Measurements from ENCODE around the gene CCNI. TPM values are rescaled to one million over a fixed set of nuclear protein-coding genes. Genes with fewer than 3 reads are reported as not detected.

Gene CCNI
- total and polyA plus RNA-seq, 2 of the 13 experiments (the other 11 are each of a cell fraction or from before 2014, with no cell fraction given), result 43.5 to 122 TPM

DNA sequence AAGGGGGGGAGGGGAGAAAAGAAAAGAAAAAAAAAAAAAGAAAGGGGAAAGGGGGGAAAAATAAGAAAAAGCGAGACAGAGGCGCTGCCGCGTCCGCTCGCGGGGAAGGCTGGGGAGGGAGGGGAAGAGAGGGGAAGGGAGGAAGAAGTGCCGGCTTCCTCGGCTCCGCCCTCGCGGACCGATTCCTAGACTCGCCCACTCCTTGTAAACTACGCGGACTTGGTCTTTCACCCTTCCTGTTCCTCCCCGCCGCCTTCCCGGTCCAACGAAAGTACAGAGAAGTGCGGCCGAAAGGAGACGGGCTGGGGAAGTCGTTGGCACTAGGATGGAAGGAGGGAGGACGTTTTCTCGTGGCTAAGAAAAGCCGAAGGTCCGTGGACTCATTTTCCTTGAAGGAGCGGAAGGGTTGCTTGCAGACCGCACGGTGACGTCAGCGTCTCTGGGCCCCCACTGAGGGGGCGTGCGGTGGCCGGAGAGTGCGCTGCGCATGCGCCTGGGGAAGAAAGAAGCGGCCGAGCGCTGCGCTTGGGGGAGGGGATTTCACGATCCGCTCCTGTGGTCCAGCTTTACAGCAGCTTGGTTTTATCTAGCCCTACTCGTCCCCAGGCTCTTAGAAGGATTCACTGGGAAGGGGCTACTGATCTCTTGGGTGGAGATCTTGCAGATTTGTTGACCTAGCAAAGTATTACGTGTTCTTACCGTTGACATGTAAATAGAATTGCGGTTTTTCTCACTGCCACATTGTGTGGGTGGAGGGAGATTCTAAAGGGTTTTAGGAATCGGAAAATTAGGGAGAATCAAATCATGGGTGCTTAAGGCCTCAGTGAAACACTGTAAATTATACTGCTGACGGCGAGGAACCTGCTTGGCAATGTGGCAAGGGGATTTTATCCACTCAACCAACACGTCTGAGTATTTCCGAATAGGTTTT, at the start of gene CCNI (continued):
- TF ChIP-seq GABPA (IDR thresholded peaks at IDR 0.05; ENCODE audit: low read depth, low read length) (no peak), GABPA (CRISPR knock-in tag; IDR thresholded peaks at IDR 0.05; ENCODE audit: low read depth) (peak; percentile 79), ZNF225 (CRISPR knock-in tag; IDR thresholded peaks at IDR 0.05) (peak; percentile 56; the same call in 1 of the 2 replicates), PHF21A (CRISPR knock-in tag; IDR thresholded peaks at IDR 0.05) (peak; percentile 80; the same call in 1 of the 2 replicates), JUND (CRISPR knock-in tag; IDR thresholded peaks at IDR 0.05) (peak; percentile 97), KMT2A (CRISPR knock-in tag; IDR thresholded peaks at IDR 0.05) (peak; percentile 88), ZNF530 (CRISPR knock-in tag; IDR thresholded peaks at IDR 0.05; ENCODE audit: low read depth) (no peak), MNT (IDR thresholded peaks at IDR 0.05) (0 out of 2 replicates have a peak, but pooled peaks have one; percentile 5), ZNF160 (CRISPR knock-in tag; IDR thresholded peaks at IDR 0.05) (no peak), ZBTB1 (CRISPR knock-in tag; IDR thresholded peaks at IDR 0.05; ENCODE audit: borderline replicate concordance) (no peak), ZNF431 (CRISPR knock-in tag; IDR thresholded peaks at IDR 0.05; ENCODE audit: borderline replicate concordance, low read depth) (0 out of 2 replicates have a peak, but pooled peaks have one; percentile 39), HNRNPLL (IDR thresholded peaks at IDR 0.05; ENCODE audit: low read depth, low read length, poor library complexity, severe bottlenecking) (peak; percentile 88), MAFG (CRISPR knock-in tag; IDR thresholded peaks at IDR 0.05) (no peak), AKAP8 (CRISPR knock-in tag; IDR thresholded peaks at IDR 0.05) (0 out of 2 replicates have a peak, but pooled peaks have one; percentile 37), DR1 (CRISPR knock-in tag; IDR thresholded peaks at IDR 0.05) (peak; percentile 58; the same call in 1 of the 2 replicates), ATM (IDR thresholded peaks at IDR 0.05; ENCODE audit: borderline replicate concordance) (no peak), PAX8 (CRISPR knock-in tag; IDR thresholded peaks at IDR 0.05; ENCODE audit: borderline replicate concordance) (peak; percentile 81; the same call in 1 of the 2 replicates), ZMYM3 (CRISPR knock-in tag; IDR thresholded peaks at IDR 0.05) (peak; percentile 19; the same call in 1 of the 2 replicates), ATF7 (IDR thresholded peaks at IDR 0.05) (peak; percentile 99), ATF7 (CRISPR knock-in tag; IDR thresholded peaks at IDR 0.05) (peak; percentile 100), TSC22D2 (CRISPR knock-in tag; IDR thresholded peaks at IDR 0.05; ENCODE audit: borderline replicate concordance) (peak; percentile 79)
- TF ChIP-seq, protein P1, sequence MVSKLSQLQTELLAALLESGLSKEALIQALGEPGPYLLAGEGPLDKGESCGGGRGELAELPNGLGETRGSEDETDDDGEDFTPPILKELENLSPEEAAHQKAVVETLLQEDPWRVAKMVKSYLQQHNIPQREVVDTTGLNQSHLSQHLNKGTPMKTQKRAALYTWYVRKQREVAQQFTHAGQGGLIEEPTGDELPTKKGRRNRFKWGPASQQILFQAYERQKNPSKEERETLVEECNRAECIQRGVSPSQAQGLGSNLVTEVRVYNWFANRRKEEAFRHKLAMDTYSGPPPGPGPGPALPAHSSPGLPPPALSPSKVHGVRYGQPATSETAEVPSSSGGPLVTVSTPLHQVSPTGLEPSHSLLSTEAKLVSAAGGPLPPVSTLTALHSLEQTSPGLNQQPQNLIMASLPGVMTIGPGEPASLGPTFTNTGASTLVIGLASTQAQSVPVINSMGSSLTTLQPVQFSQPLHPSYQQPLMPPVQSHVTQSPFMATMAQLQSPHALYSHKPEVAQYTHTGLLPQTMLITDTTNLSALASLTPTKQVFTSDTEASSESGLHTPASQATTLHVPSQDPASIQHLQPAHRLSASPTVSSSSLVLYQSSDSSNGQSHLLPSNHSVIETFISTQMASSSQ (IDR thresholded peaks at IDR 0.05; ENCODE audit: low read depth), result peak; percentile 61
- TF ChIP-seq, protein P1 (CRISPR knock-in tag; IDR thresholded peaks at IDR 0.05; ENCODE audit: borderline replicate concordance), result peak; percentile 49; the same call in 1 of the 2 replicates
- TF ChIP-seq, protein P2, sequence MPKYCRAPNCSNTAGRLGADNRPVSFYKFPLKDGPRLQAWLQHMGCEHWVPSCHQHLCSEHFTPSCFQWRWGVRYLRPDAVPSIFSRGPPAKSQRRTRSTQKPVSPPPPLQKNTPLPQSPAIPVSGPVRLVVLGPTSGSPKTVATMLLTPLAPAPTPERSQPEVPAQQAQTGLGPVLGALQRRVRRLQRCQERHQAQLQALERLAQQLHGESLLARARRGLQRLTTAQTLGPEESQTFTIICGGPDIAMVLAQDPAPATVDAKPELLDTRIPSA (CRISPR knock-in tag; IDR thresholded peaks at IDR 0.05; ENCODE audit: borderline replicate concordance), result peak; percentile 31; the same call in 1 of the 2 replicates
